Activated naive CD8-positive, alpha-beta T cell treated with anti-CD3 and anti-CD28 coated beads, Interleukin-2, amount 10 ng/mL, durations not matched to agents 7 days and 5 days (primary cell): ENCODE results near the gene HIPK4. TPM values are rescaled to one million over a fixed set of nuclear protein-coding genes. Genes with fewer than 3 reads are reported as not detected.
A peak's percentile ranks its signal among the peaks of the same experiment; 100 is the strongest.

Experiments
- ATAC-seq: fragments of 150-1000 bp; cut with Tn5 transposase; one replicate; pipeline ENCODE4 v1.10.0; 2021; ENCODE audit warnings: low read depth, moderate library complexity
- POLR2A ChIA-PET: fragments of 350-600 bp; sonication (Branson Sonifier 250); formaldehyde crosslinking; loops from one replicate; lab custom pipeline; 2021; ENCODE audit warnings: antibody characterized with exemption; lab: Charles Lee
- DNase-seq: peaks from one replicate; pipeline ENCODE4 v3.0.0; 2021
- H3K27ac Mint-ChIP-seq: one replicate; pipeline ENCODE4 v1.8.0; 2022; ENCODE audit warnings: mild to moderate bottlenecking, mixed read lengths
- H3K27me3 Mint-ChIP-seq: one replicate; pipeline ENCODE4 v1.8.0; 2022; ENCODE audit warnings: mild to moderate bottlenecking, moderate library complexity, mixed read lengths
- H3K36me3 Mint-ChIP-seq: one replicate; pipeline ENCODE4 v1.8.0; 2021; ENCODE audit warnings: mild to moderate bottlenecking, mixed read lengths
- H3K4me1 Mint-ChIP-seq: one replicate; pipeline ENCODE4 v1.8.0; 2021; ENCODE audit warnings: mixed read lengths
- H3K4me3 Mint-ChIP-seq: one replicate; pipeline ENCODE4 v1.8.0; 2022; ENCODE audit warnings: mild to moderate bottlenecking, moderate library complexity, mixed read lengths
- H3K9me3 Mint-ChIP-seq: one replicate; pipeline ENCODE4 v1.8.0; 2021; ENCODE audit warnings: mixed read lengths
- total RNA-seq, 2 experiments: library from RNA; stranded (reverse); gene quantifications; one replicate each; pipeline ENCODE4 v1.2.3, GENCODE V29; 2021

HIPK4 gene
- total RNA-seq, 2 experiments from 2014 or later, result 0.11 TPM; not detected in 1

DNA sequence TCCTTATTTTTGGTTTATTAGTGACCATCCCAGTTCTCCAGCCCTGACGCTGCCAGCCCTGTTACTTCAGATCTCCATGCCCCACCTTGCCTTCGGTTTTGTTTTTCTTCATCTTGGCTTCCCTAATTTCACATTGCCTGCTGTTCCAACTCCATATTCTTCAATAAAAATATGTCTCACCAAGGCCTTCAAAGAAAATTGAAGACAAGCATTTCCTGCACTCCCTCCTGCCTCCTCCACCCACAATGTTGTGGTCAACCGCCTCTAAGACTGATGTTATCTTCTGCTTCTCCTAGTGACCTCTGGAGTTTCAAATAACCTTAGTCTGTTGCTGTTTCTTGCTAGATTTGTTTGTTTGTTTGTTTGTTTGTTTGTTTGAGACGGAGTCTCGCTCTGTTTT lies 26.9 kb downstream of the HIPK4 start:
- DNase-seq (no peak), ATAC-seq (no peak)
- H3K4me3 Mint-ChIP-seq, result peak overlapping the region; percentile 26
- H3K27ac Mint-ChIP-seq, result peak overlapping the region; percentile 66
- H3K36me3 Mint-ChIP-seq, result peaks cover 6% of the 10 kb centered on the region
- no peaks in the 10 kb centered on the region for H3K27me3 Mint-ChIP-seq
- H3K4me1 Mint-ChIP-seq, result peaks cover 29% of the 10 kb centered on the region
- POLR2A ChIA-PET, result interaction anchor here (0.6 to 1.0 kb wide), 3 partner anchors 10 to 58 kb away, joined by 3 to 5 read pairs (median 4); partner anchors contain the start of genes C19orf47 and PLD3
- H3K9me3 Mint-ChIP-seq, result no peaks in the 10 kb centered on the region

DNA sequence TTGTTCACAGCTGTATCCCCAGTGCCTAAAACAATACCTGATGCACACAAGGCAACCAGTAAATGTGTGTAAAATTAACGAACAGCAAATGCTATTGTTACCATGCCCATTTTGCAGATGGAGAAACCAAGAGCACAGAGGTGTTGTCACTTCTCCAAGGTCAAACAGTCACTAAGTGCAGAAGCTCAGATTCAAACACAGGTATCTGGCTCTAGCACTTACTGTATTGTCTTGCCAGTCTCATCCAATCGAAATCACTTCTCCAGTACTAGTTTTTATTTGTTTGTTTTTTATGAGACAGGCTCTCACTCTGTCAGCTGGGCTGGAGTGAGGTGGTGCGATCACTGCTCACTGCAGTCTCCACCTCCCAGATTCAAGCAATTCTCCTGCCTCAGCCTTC lies 27.8 kb downstream of the HIPK4 start:
- ATAC-seq (no peak), DNase-seq (no peak)
- H3K9me3 Mint-ChIP-seq, result no peaks in the 10 kb centered on the region
- peaks cover 34% of the 10 kb centered on the region for H3K4me1 Mint-ChIP-seq
- POLR2A ChIA-PET, result no interaction called here
- no peak overlapping the region for H3K27ac Mint-ChIP-seq
- no peak overlapping the region for H3K4me3 Mint-ChIP-seq
- H3K27me3 Mint-ChIP-seq, result no peaks in the 10 kb centered on the region
- H3K36me3 Mint-ChIP-seq, result peaks cover 6% of the 10 kb centered on the region

DNA sequence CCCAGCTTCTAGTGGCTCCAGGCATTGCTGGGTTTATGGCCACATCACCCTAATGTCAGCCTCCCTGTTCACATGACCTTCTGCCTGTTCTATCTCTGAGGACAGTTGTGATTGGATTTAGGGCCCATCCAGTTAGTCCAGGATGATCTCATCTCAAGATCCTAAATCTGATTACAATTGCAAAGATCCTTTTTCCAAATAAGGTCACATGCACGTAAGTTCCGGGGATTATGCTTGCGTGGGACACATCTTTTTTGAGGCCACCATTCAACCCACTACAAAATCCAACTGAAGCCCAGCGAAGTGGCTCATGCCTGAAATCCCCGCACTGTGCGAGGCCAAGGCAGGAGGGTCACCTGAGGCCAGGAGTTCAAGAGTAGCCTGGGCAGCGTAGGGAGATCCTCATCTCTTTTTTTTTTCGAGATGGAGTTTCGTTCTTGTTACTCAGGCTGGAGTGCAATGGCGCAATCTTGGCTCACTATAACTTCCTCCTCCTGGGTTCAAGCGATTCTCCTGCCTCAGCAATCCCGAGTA lies 29.2 kb downstream of the HIPK4 start:
- POLR2A ChIA-PET, result no interaction called here
- Mint-ChIP-seq H3K9me3 (no peaks in the 10 kb centered on the region), H3K36me3 (peaks cover 5% of the 10 kb centered on the region), H3K27ac (no peak overlapping the region), H3K27me3 (no peaks in the 10 kb centered on the region), H3K4me1 (peaks cover 36% of the 10 kb centered on the region), H3K4me3 (no peak overlapping the region)
- DNase-seq (no peak), ATAC-seq (no peak)

GRCh38 chr19:40360020-40360707 lies 29.8 kb downstream of the HIPK4 start:
- H3K27me3 Mint-ChIP-seq, result no peaks in the 10 kb centered on the region
- no peaks in the 10 kb centered on the region for H3K9me3 Mint-ChIP-seq
- ATAC-seq, result no peak
- peaks cover 5% of the 10 kb centered on the region for H3K36me3 Mint-ChIP-seq
- no peak overlapping the region for H3K27ac Mint-ChIP-seq
- POLR2A ChIA-PET, result no interaction called here
- H3K4me1 Mint-ChIP-seq, result peaks cover 34% of the 10 kb centered on the region
- no peak overlapping the region for H3K4me3 Mint-ChIP-seq
- no peak for DNase-seq

GRCh38 chr19:40358773-40359172 lies 31.2 kb downstream of the HIPK4 start:
- Mint-ChIP-seq H3K9me3 (no peaks in the 10 kb centered on the region), H3K4me3 (no peak overlapping the region), H3K27ac (no peak overlapping the region), H3K36me3 (peaks cover 5% of the 10 kb centered on the region), H3K4me1 (peaks cover 28% of the 10 kb centered on the region), H3K27me3 (no peaks in the 10 kb centered on the region)
- ATAC-seq (no peak), DNase-seq (no peak)
- POLR2A ChIA-PET, result no interaction called here

DNA sequence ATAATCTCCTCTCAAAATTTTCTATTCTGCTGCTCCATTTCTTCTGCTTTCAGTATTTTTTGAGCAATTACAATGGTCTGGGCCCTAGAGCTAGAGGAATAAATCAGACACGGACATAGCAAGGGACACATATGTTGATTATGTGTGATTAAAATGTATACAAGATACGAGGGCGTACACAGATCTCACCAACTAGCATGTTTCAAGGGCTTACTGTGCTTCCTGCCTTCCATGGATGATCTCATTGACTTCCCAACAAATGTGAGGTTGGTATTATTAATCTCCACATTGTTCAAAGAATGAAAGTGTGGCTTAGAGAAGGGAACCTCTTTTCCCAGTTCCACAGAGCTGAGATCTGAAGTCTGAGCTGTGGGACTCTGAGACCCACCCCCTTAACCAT lies 32.3 kb downstream of the HIPK4 start:
- ATAC-seq, result no peak
- H3K4me1 Mint-ChIP-seq, result peaks cover 19% of the 10 kb centered on the region
- H3K4me3 Mint-ChIP-seq, result no peak overlapping the region
- no peaks in the 10 kb centered on the region for H3K9me3 Mint-ChIP-seq
- no peak overlapping the region for H3K27ac Mint-ChIP-seq
- POLR2A ChIA-PET, result no interaction called here
- no peaks in the 10 kb centered on the region for H3K27me3 Mint-ChIP-seq
- peaks cover 5% of the 10 kb centered on the region for H3K36me3 Mint-ChIP-seq
- DNase-seq, result no peak

- Mint-ChIP-seq H3K4me1 (peaks cover 16% of the 10 kb centered on the region), H3K9me3 (no peaks in the 10 kb centered on the region), H3K4me3 (no peak overlapping the region), H3K27ac (no peak overlapping the region), H3K36me3 (peaks cover 5% of the 10 kb centered on the region), H3K27me3 (no peaks in the 10 kb centered on the region)
- ATAC-seq (no peak), DNase-seq (no peak)
- POLR2A ChIA-PET, result no interaction called here
Observed at GRCh38 chr19:40356681-40357595, 33.0 kb downstream of the HIPK4 start.

- POLR2A ChIA-PET, result no interaction called here
- no peak for DNase-seq
- ATAC-seq, result no peak
Observed at GRCh38 chr19:40355975-40356680, 33.9 kb downstream of the HIPK4 start.

DNA sequence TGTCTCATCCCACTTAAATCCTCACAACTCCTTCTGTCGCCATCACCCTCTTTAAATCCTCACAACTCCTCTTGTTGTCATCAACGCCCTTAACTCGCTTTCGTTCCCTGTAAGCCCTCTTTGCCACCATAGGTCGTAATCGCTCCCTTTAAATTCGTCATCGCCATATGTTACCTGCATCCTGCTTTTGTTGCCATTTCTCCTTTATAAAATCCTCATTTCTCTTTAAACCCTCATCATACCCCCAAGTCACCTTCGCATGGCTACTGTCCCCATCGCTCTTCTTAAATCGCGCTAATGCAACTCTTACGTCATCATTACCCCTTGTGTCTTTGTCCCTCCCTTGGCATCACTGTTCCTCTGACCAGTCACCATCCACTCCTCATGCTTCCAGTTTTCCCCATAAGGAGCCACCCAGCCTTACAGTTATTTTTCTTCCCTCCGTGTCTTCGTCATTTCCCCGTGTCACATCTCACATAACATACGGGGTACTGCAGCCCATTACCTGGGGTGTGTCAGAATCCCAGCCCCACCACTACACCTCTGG lies 40.9 kb downstream of the HIPK4 start:
- POLR2A ChIA-PET, result interaction anchor here (1.0 to 1.8 kb wide), 6 partner anchors 17 to 117 kb away, joined by 3 to 9 read pairs (median 4); partner anchors contain the start of genes AKT2, BLVRB and SERTAD1
- ATAC-seq (no peak), DNase-seq (no peak)
- Mint-ChIP-seq H3K36me3 (peaks cover 9% of the 10 kb centered on the region), H3K27me3 (no peaks in the 10 kb centered on the region), H3K4me1 (peaks cover 29% of the 10 kb centered on the region), H3K9me3 (no peaks in the 10 kb centered on the region), H3K4me3 (peak overlapping the region; percentile 96), H3K27ac (peak overlapping the region; percentile 95)

More at GRCh38 chr19:40355975-40356680, 33.9 kb downstream of the HIPK4 start:
- no peak overlapping the region for H3K27ac Mint-ChIP-seq
- H3K4me1 Mint-ChIP-seq, result peaks cover 19% of the 10 kb centered on the region
- H3K36me3 Mint-ChIP-seq, result peaks cover 7% of the 10 kb centered on the region
- no peak overlapping the region for H3K4me3 Mint-ChIP-seq
- no peaks in the 10 kb centered on the region for H3K9me3 Mint-ChIP-seq
- no peaks in the 10 kb centered on the region for H3K27me3 Mint-ChIP-seq

GRCh38 chr19:40348125-40348913 lies 41.7 kb downstream of the HIPK4 start, which contains the start of the genes C19orf47 and PLD3:
Gene C19orf47 (minus strand): TSS chr19:40348397. CDS start chr19:40341857, 6,540 bp downstream.
Gene PLD3 (plus strand): TSS chr19:40348695. CDS start chr19:40366484, 17,789 bp downstream.
- no peaks in the 10 kb centered on the region for H3K9me3 Mint-ChIP-seq
- peak within 1 kb of the TSS; percentile 95 for H3K27ac Mint-ChIP-seq
- peak within 1 kb of the TSS; percentile 96 for H3K4me3 Mint-ChIP-seq
- ATAC-seq (peak; percentile 95), DNase-seq (peak; percentile 98)
- peaks cover 30% of the 10 kb centered on the region for H3K4me1 Mint-ChIP-seq
- H3K27me3 Mint-ChIP-seq, result no peaks in the 10 kb centered on the region
- H3K36me3 Mint-ChIP-seq, result peaks cover 9% of the 10 kb centered on the region
- POLR2A ChIA-PET, result interaction anchor here (0.8 to 1.8 kb wide), 12 partner anchors 13 to 118 kb away, joined by 3 to 9 read pairs (median 4); partner anchors contain the start of genes AKT2, BLVRB, SERTAD1 and SERTAD3

DNA sequence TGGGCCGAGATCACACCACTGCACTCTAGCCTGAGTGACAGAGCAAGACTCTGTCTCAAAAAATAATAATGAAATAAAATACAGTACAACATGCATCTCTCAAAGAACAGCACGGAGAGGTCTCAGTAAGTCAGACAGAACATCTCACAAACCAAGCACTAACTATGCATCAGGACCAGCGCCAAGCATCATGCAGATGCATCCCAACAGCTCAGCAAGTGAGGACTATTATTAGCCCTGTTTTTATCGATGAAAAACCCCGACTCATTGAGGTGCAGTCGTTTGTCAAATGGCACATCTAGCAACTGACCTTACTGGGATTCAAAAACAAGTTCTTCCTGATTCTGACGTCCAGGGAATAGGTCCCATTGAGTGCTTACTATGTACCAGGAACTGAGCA lies 45.6 kb downstream of the HIPK4 start:
- ATAC-seq (no peak), DNase-seq (no peak)
- POLR2A ChIA-PET, result no interaction called here
- Mint-ChIP-seq H3K4me1 (peaks cover 29% of the 10 kb centered on the region), H3K27me3 (no peaks in the 10 kb centered on the region), H3K36me3 (peaks cover 9% of the 10 kb centered on the region), H3K9me3 (no peaks in the 10 kb centered on the region), H3K4me3 (no peak overlapping the region), H3K27ac (no peak overlapping the region)
